ENCODE results near the gene GNG12. TPM values are rescaled to one million over a fixed set of nuclear protein-coding genes. Genes with fewer than 3 reads are reported as not detected.

The GNG12 gene
- total RNA-seq, 1 donor from 2014 or later: 40.5 TPM

DNA sequence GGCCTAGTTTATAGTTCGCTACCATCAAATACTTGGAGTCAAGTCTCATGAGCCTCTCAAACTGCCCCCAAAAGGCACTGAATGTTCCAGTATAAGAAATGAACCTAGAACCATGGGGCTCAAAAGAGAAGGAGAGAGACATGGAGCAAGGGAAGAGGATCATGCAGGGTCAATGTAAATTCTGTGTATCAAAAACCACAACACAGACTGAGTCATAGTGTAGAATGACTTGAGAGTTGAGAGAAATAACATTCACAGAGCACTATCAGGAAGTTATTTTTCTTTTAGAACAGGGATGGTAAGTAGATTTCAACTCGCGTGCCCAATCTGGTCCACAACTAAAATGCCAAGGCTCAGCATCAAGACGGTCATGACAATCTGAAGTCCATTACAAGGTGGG lies 59.8 kb downstream of the GNG12 start:
- no peak for DNase-seq (ENCODE audit: low spot score in 2 of 2, unreplicated experiment in 2 of 2)
- H3K36me3 Mint-ChIP-seq: peaks cover 23% of the 10 kb centered on the region
- no peak overlapping the region for H3K27ac Mint-ChIP-seq
- H3K27me3 Mint-ChIP-seq (ENCODE audit: low read depth): no peaks in the 10 kb centered on the region
- peaks cover 14% of the 10 kb centered on the region for H3K4me1 Mint-ChIP-seq
- TF ChIP-seq CTCF (IDR thresholded peaks at IDR 0.05; ENCODE audit: unreplicated experiment): no peak
- no peak overlapping the region for H3K4me3 Mint-ChIP-seq
- H3K9me3 Mint-ChIP-seq: no peaks in the 10 kb centered on the region

GRCh38 chr1:67771749-67772148 lies 61.5 kb downstream of the GNG12 start:
- H3K27me3 Mint-ChIP-seq (ENCODE audit: low read depth): no peaks in the 10 kb centered on the region
- no peak for DNase-seq (ENCODE audit: low spot score in 2 of 2, unreplicated experiment in 2 of 2)
- H3K9me3 Mint-ChIP-seq: no peaks in the 10 kb centered on the region
- peaks cover 15% of the 10 kb centered on the region for H3K4me1 Mint-ChIP-seq
- no peak overlapping the region for H3K4me3 Mint-ChIP-seq
- peaks cover 23% of the 10 kb centered on the region for H3K36me3 Mint-ChIP-seq
- H3K27ac Mint-ChIP-seq: peak overlapping the region; percentile 73
- no peak for TF ChIP-seq CTCF (IDR thresholded peaks at IDR 0.05; ENCODE audit: unreplicated experiment)

DNA sequence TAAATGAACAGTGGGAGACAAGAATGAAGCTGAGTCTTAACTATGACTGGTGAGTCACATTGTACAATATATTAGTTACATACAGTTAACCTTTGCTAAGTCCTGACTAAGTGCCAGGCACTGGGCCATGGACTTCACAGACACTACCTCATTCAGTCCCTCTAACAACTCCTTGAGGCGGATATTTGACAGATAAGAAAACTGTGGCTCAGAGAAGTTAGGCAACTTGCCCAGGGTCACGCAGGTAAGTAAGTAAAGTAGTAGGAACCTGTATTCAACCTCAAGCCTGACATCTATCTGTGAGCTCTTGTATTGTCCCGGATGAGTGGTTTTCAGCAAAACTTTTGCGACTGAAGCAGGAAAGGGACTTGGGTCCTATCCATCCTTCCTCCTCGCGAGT lies 62.1 kb downstream of the GNG12 start:
- no peak for DNase-seq (ENCODE audit: low spot score in 2 of 2, unreplicated experiment in 2 of 2)
- peak overlapping the region; percentile 73 for H3K27ac Mint-ChIP-seq
- peaks cover 19% of the 10 kb centered on the region for H3K36me3 Mint-ChIP-seq
- no peak for TF ChIP-seq CTCF (IDR thresholded peaks at IDR 0.05; ENCODE audit: unreplicated experiment)
- peaks cover 19% of the 10 kb centered on the region for H3K4me1 Mint-ChIP-seq
- no peak overlapping the region for H3K4me3 Mint-ChIP-seq
- no peaks in the 10 kb centered on the region for H3K9me3 Mint-ChIP-seq
- no peaks in the 10 kb centered on the region for H3K27me3 Mint-ChIP-seq (ENCODE audit: low read depth)

DNA sequence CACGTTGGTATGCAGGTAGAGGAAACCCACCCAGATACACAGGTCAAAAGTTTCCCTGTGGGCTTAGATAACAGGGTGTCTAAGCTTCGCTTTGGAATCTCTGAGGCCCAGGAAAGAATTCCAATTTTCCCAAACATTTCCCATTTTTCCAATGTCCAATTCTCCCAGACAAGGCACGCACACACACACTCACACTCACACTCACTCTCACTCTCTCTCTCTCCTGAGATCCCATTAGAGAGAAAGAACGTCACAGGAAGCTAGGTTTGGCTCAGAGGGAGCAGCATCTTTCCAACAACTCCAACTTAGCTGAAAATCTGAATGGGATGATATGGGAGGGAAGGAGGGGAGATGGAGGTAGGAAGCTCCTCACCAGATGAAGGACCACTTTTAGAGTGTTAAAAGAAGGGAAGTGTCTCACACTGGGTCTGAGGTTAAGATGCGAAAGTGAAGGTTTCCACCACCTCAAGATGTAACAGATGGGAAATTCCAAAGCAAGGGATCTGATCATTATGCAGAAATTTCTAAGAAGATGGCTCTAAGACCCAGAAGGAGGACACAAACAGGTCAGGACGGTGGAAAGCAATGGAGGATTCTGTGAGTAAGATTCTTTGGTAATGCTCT lies 63.5 kb downstream of the GNG12 start:
- no peaks in the 10 kb centered on the region for H3K27me3 Mint-ChIP-seq (ENCODE audit: low read depth)
- H3K27ac Mint-ChIP-seq: no peak overlapping the region
- H3K4me1 Mint-ChIP-seq: peaks cover 21% of the 10 kb centered on the region
- H3K36me3 Mint-ChIP-seq: peaks cover 11% of the 10 kb centered on the region
- H3K9me3 Mint-ChIP-seq: no peaks in the 10 kb centered on the region
- no peak for TF ChIP-seq CTCF (IDR thresholded peaks at IDR 0.05; ENCODE audit: unreplicated experiment)
- no peak for DNase-seq (ENCODE audit: low spot score in 2 of 2, unreplicated experiment in 2 of 2)
- no peak overlapping the region for H3K4me3 Mint-ChIP-seq

DNA sequence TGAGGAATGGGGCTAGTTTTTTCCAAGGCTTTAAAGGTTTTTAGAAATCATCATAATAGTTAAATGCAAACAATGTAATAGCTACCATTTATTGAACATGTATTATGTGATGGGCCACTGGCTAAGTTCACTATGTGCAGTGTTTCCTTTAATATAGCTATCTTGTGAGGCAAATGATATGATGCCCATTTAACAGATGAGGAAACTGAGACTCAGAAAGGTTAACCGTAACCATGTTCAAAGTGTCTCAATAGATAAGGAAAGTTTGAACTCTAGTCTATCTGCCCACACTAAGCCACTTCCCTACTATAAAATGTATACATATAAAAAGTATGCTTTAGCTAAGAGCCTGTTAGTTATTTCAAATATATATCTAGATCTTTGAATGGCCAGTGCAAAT lies 64.8 kb downstream of the GNG12 start:
- TF ChIP-seq CTCF (IDR thresholded peaks at IDR 0.05; ENCODE audit: unreplicated experiment): no peak
- Mint-ChIP-seq H3K27ac (no peak overlapping the region), H3K4me1 (peaks cover 21% of the 10 kb centered on the region)

More for the DNA sequence above, 64.8 kb downstream of the GNG12 start:
- Mint-ChIP-seq H3K4me3 (no peak overlapping the region), H3K36me3 (peaks cover 5% of the 10 kb centered on the region), H3K9me3 (no peaks in the 10 kb centered on the region), H3K27me3 (ENCODE audit: low read depth) (no peaks in the 10 kb centered on the region)
- no peak for DNase-seq (ENCODE audit: low spot score in 2 of 2, unreplicated experiment in 2 of 2)
